GM21423 (cell line): ENCODE measurements around the gene TRAF4.
"Not testable (repeated sequence)": the region's sequence is repeated elsewhere in the genome, so short reads cannot be mapped to it uniquely, and the experiment has no call there.

Experiments used
- ATAC-seq: cut with Tn5 transposase; IDR thresholded peaks from one replicate; pipeline ENCODE4 v1.9.1; 2021; ENCODE audit warnings: mild to moderate bottlenecking, moderate library complexity; ENCODE audit not compliant: unreplicated experiment

Gene TRAF4

DNA sequence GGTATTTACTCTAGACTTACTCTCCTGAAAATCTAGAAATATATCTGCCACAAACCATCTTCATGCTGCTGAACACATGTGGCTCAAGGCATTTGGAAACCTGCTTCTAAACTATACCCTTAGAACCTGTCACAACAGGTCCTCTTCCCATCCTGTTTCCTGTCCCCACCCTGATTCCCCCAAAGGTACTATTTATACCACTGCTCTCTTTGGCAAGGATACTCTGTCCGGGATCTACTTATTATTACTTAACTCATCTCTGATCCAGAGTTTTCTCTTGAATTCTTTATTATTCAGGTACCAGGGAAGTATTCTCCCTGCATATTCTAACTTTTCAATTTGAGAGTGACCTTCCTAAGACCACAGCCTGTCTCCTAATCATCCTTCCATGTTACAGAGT lies 33.4 kb downstream of the TRAF4 start:
- ATAC-seq, result no peak

DNA sequence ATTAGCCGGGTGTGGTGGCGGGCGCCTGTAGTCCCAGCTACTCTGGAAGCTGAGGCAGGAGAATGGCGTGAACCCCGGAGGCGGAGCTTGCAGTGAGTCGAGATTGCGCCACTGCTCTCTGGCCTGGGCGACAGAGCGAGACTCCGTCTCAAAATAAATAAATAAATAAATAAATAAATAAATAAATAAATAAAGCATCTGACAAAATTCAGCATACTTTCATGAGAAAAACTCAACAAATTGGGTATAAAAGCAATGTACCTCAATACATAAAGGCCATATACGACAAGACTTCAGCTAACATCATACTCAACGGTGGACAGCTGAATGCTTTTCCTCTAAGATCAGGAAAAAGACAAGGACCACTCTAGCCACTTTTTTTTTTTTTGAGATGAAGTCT lies 35.8 kb downstream of the TRAF4 start:
- ATAC-seq, result not testable (repeated sequence)

DNA sequence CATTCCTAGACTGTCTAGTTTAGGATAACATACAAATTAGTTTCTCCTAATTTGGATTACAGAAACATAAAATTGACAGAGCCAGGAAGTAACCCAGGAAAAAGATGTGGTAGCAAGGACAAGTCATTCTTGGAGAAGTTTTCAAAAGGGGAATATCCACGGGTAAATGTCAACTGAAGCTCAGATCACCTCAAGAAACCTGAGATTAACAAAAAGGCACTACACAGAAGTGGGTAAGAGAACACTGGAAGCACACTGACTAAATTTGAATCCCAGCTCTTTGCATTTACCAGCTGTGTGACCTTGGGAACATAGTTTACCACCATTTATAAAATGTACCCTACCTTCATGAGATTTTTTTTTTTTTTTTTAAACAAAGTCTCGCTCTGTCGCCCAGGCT lies 39.4 kb downstream of the TRAF4 start:
- ATAC-seq, result no peak

DNA sequence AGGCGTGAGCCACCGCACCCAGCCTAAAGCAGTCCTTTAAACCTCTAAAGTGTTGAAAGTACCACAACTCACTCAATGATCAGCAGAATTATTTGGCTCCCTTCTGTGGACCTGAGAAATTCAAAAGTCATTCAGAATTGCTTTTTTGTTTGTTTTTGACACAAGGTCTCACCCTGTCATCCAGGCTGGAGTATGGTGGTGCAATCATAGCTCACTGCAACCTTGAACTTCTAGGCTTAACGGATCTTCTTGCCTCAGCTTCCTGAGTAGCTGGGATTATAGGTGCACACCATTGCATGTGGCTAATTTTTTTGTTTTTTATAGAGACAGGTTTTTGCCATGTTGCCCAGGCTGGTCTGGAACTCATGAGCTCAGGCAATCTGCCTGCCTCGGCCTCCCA lies 44.3 kb downstream of the TRAF4 start:
- ATAC-seq, result no peak

DNA sequence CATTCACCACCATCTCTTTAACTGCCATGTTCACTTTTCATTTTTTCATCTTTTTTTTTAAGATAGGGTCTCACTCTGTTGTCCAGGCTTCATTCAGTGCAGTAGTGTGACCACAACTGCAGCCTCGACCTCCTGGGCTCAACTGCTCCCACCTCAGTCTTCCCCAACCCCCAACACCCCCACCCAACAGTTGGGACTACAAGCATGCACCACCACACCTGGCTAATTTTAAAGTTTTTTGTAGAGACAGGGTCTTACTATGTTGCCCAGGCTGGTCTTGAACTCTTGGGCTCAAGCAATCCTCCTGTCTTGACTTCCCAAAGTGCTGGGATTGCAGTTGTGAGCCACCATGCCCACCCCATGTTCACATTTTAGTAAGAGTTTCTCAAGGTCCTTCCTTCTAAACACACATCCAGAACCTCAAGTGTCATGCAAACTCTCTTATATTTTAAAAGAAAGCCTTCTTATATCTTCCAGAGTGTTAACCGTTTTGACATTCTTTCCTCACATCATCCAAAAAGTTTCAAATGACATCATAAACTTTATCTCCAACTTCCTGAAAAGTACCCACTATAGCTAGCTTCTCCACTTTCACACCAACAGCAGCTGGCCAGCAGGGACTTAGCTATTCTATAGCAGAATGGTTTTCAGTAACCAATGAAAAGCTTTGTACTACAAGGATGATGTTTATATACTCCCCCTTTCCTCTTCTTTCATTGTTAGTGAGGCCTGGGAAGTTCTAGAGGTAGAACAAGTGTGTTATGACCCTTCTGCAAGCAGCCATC lies 49.3 kb downstream of the TRAF4 start:
- ATAC-seq, result no peak

DNA sequence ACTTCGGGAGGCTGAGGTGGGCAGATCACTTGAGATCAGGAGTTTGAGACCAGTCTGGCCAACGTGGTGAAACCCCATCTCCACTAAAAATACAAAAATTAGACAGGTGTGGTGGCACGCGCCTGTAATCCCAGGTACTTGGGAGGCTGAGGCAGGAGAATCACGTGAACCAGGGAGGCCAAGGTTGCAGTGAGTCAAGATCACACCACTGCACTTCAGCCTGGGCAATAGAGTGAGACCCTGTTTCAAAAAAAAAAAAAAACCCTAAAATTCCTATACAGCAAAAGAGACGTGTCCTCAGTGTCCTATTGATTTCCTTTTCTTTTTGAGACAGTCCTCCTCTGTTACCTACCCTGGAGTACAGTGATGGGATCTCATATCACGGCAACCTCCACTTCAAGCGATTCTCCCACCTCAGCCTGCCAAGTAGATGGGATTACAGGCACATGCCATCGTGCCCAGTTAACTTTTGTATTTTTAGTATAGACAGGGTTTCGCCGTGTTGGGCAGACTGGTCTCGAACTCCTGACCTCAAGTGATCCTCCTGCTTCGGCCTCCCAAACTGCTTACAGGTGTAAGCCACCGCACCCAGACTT lies 51.1 kb downstream of the TRAF4 start:
- ATAC-seq, result not testable (repeated sequence)

DNA sequence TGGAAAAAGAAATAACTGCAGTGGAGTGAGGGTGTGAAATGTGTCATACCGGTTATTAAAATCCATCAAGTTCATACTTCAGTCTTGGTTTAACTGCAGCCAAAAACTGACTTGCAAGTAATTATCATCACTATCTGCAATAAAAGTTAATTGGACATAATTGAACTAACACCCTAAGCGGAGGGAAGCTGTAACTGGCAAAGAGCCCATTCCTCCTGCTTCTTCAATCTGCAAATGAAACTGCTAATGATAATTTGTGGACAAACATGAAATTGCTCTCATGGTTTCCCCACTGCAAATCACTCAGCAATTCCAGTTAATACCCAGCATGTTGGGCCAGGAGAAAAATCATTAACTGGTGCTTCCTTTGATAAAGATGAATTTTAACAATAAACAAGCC lies 52.3 kb downstream of the TRAF4 start:
- no peak for ATAC-seq
